ENCODE data around the gene GPR34.

- TF ChIP-seq CTCF (IDR thresholded peaks at IDR 0.05; ENCODE audit: low read length), result no peak
- TF ChIP-seq EZH2 (IDR thresholded peaks at IDR 0.05; ENCODE audit: borderline replicate concordance, low read length), result no peak
Measured at GRCh38 chrX:41705042-41705441, 16.3 kb downstream of the GPR34 start.
